HG03159 (cell line): ENCODE measurements around the gene PHKB.
A peak's percentile ranks its signal among the peaks of the same experiment; 100 is the strongest.
"Not testable (repeated sequence)": the region's sequence is repeated elsewhere in the genome, so short reads cannot be mapped to it uniquely, and the experiment has no call there.

ENCODE experiments used
- ATAC-seq: cut with Tn5 transposase; IDR thresholded peaks from one replicate; pipeline ENCODE4 v1.9.1; 2021; ENCODE audit warnings: mild to moderate bottlenecking, moderate library complexity; ENCODE audit not compliant: unreplicated experiment

PHKB gene

GRCh38 chr16:47460711-47461597 lies at the start of gene PHKB, which contains the start of gene ITFG1:
TSS of gene PHKB (plus strand) at chr16:47461331. CDS start at chr16:47461351, 20 bp downstream.
TSS of gene ITFG1 (minus strand) at chr16:47461063. CDS start at chr16:47461045, 18 bp downstream.
- peak; percentile 76 for ATAC-seq

- ATAC-seq: no peak
Measured at GRCh38 chr16:47413041-47413440, 48.1 kb upstream of the PHKB start.

GRCh38 chr16:47416869-47417268 lies 44.3 kb upstream of the PHKB start:
- no peak for ATAC-seq

GRCh38 chr16:47424846-47425245 lies 36.3 kb upstream of the PHKB start:
- ATAC-seq: no peak

GRCh38 chr16:47426806-47427205 lies 34.3 kb upstream of the PHKB start:
- ATAC-seq: no peak

- no peak for ATAC-seq
Measured at GRCh38 chr16:47431960-47432359, 29.2 kb upstream of the PHKB start.

- not testable (repeated sequence) for ATAC-seq
Measured at GRCh38 chr16:47434274-47434673, 26.9 kb upstream of the PHKB start.

GRCh38 chr16:47440066-47440465 lies 21.1 kb upstream of the PHKB start:
- ATAC-seq: not testable (repeated sequence)

GRCh38 chr16:47442884-47443283 lies 18.2 kb upstream of the PHKB start:
- ATAC-seq: not testable (repeated sequence)

GRCh38 chr16:47446431-47446830 lies 14.7 kb upstream of the PHKB start:
- ATAC-seq: no peak

GRCh38 chr16:47448830-47449575 lies 12.1 kb upstream of the PHKB start:
- ATAC-seq: no peak

GRCh38 chr16:47449788-47450187 lies 11.3 kb upstream of the PHKB start:
- ATAC-seq: no peak

- no peak for ATAC-seq
Measured at GRCh38 chr16:47458331-47458730, 2.8 kb upstream of the PHKB start.

GRCh38 chr16:47459603-47460002 lies 1.5 kb upstream of the PHKB start:
- no peak for ATAC-seq

GRCh38 chr16:47460359-47460710 lies 796 bp upstream of the PHKB start:
- peak; percentile 0 for ATAC-seq

GRCh38 chr16:47461598-47462266 lies 601 bp downstream of the PHKB start:
- peak; percentile 41 for ATAC-seq

GRCh38 chr16:47463771-47464624 lies 2.9 kb downstream of the PHKB start:
- no peak for ATAC-seq

GRCh38 chr16:47465919-47466630 lies 4.9 kb downstream of the PHKB start:
- ATAC-seq: no peak

- ATAC-seq: no peak
Measured at GRCh38 chr16:47467501-47467900, 6.4 kb downstream of the PHKB start.
